Muscle layer of colon (tissue), 2 donors: ENCODE results near the gene USP35.

ENCODE experiments used
- H3K27ac ChIP-seq: one replicate; pipeline ENCODE4 v1.7.0; 2013; ENCODE audit warnings: low read depth, mild to moderate bottlenecking, low read length, moderate library complexity
- H3K27me3 ChIP-seq, 2 donors: one replicate each; pipeline ENCODE4 v1.7.0; 2013; ENCODE audit warnings: low read length in 2 of 2, mild to moderate bottlenecking in 2 of 2; ENCODE audit not compliant: insufficient read depth in 2 of 2, control insufficient read depth in 1 of 2
- H3K36me3 ChIP-seq: one replicate; pipeline ENCODE4 v1.7.0; 2013; ENCODE audit warnings: mild to moderate bottlenecking, low read length; ENCODE audit not compliant: insufficient read depth
- H3K4me1 ChIP-seq: one replicate; pipeline ENCODE4 v1.7.0; 2013; ENCODE audit warnings: mild to moderate bottlenecking, low read length; ENCODE audit not compliant: insufficient read depth
- H3K4me3 ChIP-seq, 2 donors: one replicate each; pipeline ENCODE4 v1.7.0; 2013; ENCODE audit warnings: low read length in 2 of 2, low read depth in 1 of 2, mild to moderate bottlenecking in 1 of 2, moderate library complexity in 1 of 2
- H3K9ac ChIP-seq: one replicate; pipeline ENCODE4 v1.7.0; 2013; ENCODE audit warnings: low read length
- H3K9me3 ChIP-seq: one replicate; pipeline ENCODE4 v1.7.0; 2013; ENCODE audit warnings: mild to moderate bottlenecking, low read length
- donor health status: abdominal sarcoma.
- donor health status: Adenocarcinoma of cecum.

USP35 gene

GRCh38 chr11:78158987-78159652 lies 29.6 kb upstream of the USP35 start:
- no peak overlapping the region for H3K27ac ChIP-seq
- no peaks in the 10 kb centered on the region for H3K9me3 ChIP-seq
- no peaks in the 10 kb centered on the region for H3K27me3 ChIP-seq
- no peaks in the 10 kb centered on the region for H3K36me3 ChIP-seq
- H3K9ac ChIP-seq = no peak overlapping the region
- H3K4me1 ChIP-seq = peaks cover 45% of the 10 kb centered on the region
- H3K4me3 ChIP-seq = no peak overlapping the region

- no peak overlapping the region for H3K27ac ChIP-seq
- H3K4me3 ChIP-seq = no peak overlapping the region
- H3K27me3 ChIP-seq = no peaks in the 10 kb centered on the region
- no peaks in the 10 kb centered on the region for H3K36me3 ChIP-seq
- no peaks in the 10 kb centered on the region for H3K9me3 ChIP-seq
- H3K4me1 ChIP-seq = peaks cover 49% of the 10 kb centered on the region
- no peak overlapping the region for H3K9ac ChIP-seq
These were observed 28.2 kb upstream of the USP35 start for GRCh38 chr11:78160557-78160956.

- Histone ChIP-seq H3K4me3 (no peak overlapping the region), H3K9me3 (no peaks in the 10 kb centered on the region), H3K27me3 (no peaks in the 10 kb centered on the region), H3K36me3 (no peaks in the 10 kb centered on the region), H3K4me1 (peaks cover 57% of the 10 kb centered on the region), H3K9ac (no peak overlapping the region), H3K27ac (peak overlapping the region; percentile 47)
These were observed 27.4 kb upstream of the USP35 start for GRCh38 chr11:78161346-78161745.

- Histone ChIP-seq H3K27ac (no peak overlapping the region), H3K36me3 (no peaks in the 10 kb centered on the region), H3K27me3 (no peaks in the 10 kb centered on the region), H3K9me3 (no peaks in the 10 kb centered on the region), H3K9ac (no peak overlapping the region), H3K4me1 (peaks cover 60% of the 10 kb centered on the region), H3K4me3 (no peak overlapping the region)
These were observed 26.8 kb upstream of the USP35 start for GRCh38 chr11:78161962-78162371.

GRCh38 chr11:78163828-78164227 lies 24.9 kb upstream of the USP35 start:
- no peaks in the 10 kb centered on the region for H3K9me3 ChIP-seq
- H3K4me3 ChIP-seq = no peak overlapping the region
- no peak overlapping the region for H3K27ac ChIP-seq
- H3K9ac ChIP-seq = no peak overlapping the region
- H3K36me3 ChIP-seq = no peaks in the 10 kb centered on the region
- no peaks in the 10 kb centered on the region for H3K27me3 ChIP-seq
- H3K4me1 ChIP-seq = peaks cover 70% of the 10 kb centered on the region

GRCh38 chr11:78164471-78164870 lies 24.2 kb upstream of the USP35 start:
- Histone ChIP-seq H3K9ac (no peak overlapping the region), H3K4me1 (peaks cover 70% of the 10 kb centered on the region), H3K27me3 (no peaks in the 10 kb centered on the region), H3K9me3 (no peaks in the 10 kb centered on the region), H3K36me3 (no peaks in the 10 kb centered on the region), H3K27ac (no peak overlapping the region), H3K4me3 (no peak overlapping the region)

- H3K27ac ChIP-seq = peak overlapping the region; percentile 67
- no peaks in the 10 kb centered on the region for H3K36me3 ChIP-seq
- peak overlapping the region in 1 of 2 donors; percentile 24 for H3K4me3 ChIP-seq
- peak overlapping the region; percentile 27 for H3K9ac ChIP-seq
- no peaks in the 10 kb centered on the region for H3K27me3 ChIP-seq
- no peaks in the 10 kb centered on the region for H3K9me3 ChIP-seq
- peaks cover 63% of the 10 kb centered on the region for H3K4me1 ChIP-seq
These were observed 21.8 kb upstream of the USP35 start for GRCh38 chr11:78166855-78167469.

GRCh38 chr11:78168539-78169477 lies 19.9 kb upstream of the USP35 start:
- Histone ChIP-seq H3K4me3 (peak overlapping the region in 1 of 2 donors; percentile 11), H3K27ac (peak overlapping the region; percentile 49), H3K4me1 (peaks cover 48% of the 10 kb centered on the region), H3K27me3 (no peaks in the 10 kb centered on the region), H3K9ac (no peak overlapping the region), H3K9me3 (no peaks in the 10 kb centered on the region), H3K36me3 (peaks cover 13% of the 10 kb centered on the region)

- Histone ChIP-seq H3K4me1 (peaks cover 43% of the 10 kb centered on the region), H3K27ac (no peak overlapping the region), H3K36me3 (peaks cover 19% of the 10 kb centered on the region), H3K4me3 (no peak overlapping the region), H3K27me3 (no peaks in the 10 kb centered on the region), H3K9me3 (no peaks in the 10 kb centered on the region), H3K9ac (no peak overlapping the region)
These were observed 18.3 kb upstream of the USP35 start for GRCh38 chr11:78170413-78170812.

GRCh38 chr11:78170874-78171549 lies 17.7 kb upstream of the USP35 start:
- no peak overlapping the region for H3K4me3 ChIP-seq
- H3K27ac ChIP-seq = no peak overlapping the region
- peaks cover 19% of the 10 kb centered on the region for H3K36me3 ChIP-seq
- peaks cover 37% of the 10 kb centered on the region for H3K4me1 ChIP-seq
- H3K9ac ChIP-seq = no peak overlapping the region
- H3K27me3 ChIP-seq = no peaks in the 10 kb centered on the region
- no peaks in the 10 kb centered on the region for H3K9me3 ChIP-seq

GRCh38 chr11:78171951-78172350 lies 16.8 kb upstream of the USP35 start:
- Histone ChIP-seq H3K27ac (no peak overlapping the region), H3K36me3 (peaks cover 19% of the 10 kb centered on the region), H3K9me3 (no peaks in the 10 kb centered on the region), H3K9ac (no peak overlapping the region), H3K4me3 (no peak overlapping the region), H3K4me1 (peaks cover 28% of the 10 kb centered on the region), H3K27me3 (no peaks in the 10 kb centered on the region)
